Stimulated activated CD8-positive, alpha-beta memory T cell treated with anti-CD3 and anti-CD28 coated beads, Interleukin-15, amount 100 ng/mL, for 48 hours (primary cell): ENCODE data around the gene PPIL1.

Source experiments
- DNase-seq, 2 donors: peaks; one replicate each; pipeline ENCODE4 v3.0.0-alpha.2; 2020; ENCODE audit warnings: low read depth in 2 of 2

Gene PPIL1

GRCh38 chr6:36836111-36837021 is 38.2 kb downstream of the PPIL1 start:
- no peak for DNase-seq

- no peak for DNase-seq
These were observed 39.8 kb downstream of the PPIL1 start for GRCh38 chr6:36834576-36835341.

- no peak for DNase-seq
These were observed 41.3 kb downstream of the PPIL1 start for GRCh38 chr6:36833182-36833789.

GRCh38 chr6:36832313-36832712 is 42.3 kb downstream of the PPIL1 start:
- DNase-seq, result no peak

GRCh38 chr6:36830577-36830976 is 44.0 kb downstream of the PPIL1 start:
- no peak for DNase-seq

GRCh38 chr6:36829919-36830544 is 44.6 kb downstream of the PPIL1 start:
- no peak for DNase-seq

- DNase-seq, result peak in 1 of 2 donors; percentile 20
These were observed 47.1 kb downstream of the PPIL1 start for GRCh38 chr6:36827261-36828079.

- DNase-seq, result no peak
These were observed 47.9 kb downstream of the PPIL1 start for GRCh38 chr6:36826520-36827227.

- no peak for DNase-seq
These were observed 48.6 kb downstream of the PPIL1 start for GRCh38 chr6:36825994-36826393.

- DNase-seq, result no peak
These were observed 49.2 kb downstream of the PPIL1 start for GRCh38 chr6:36825452-36825851.

GRCh38 chr6:36824253-36824652 is 50.4 kb downstream of the PPIL1 start:
- DNase-seq, result no peak

GRCh38 chr6:36823421-36824096 is 51.0 kb downstream of the PPIL1 start:
- no peak for DNase-seq

- no peak for DNase-seq
These were observed 51.9 kb downstream of the PPIL1 start for GRCh38 chr6:36822506-36823269.

GRCh38 chr6:36821581-36822335 is 52.8 kb downstream of the PPIL1 start:
- DNase-seq, result no peak

- DNase-seq, result no peak
These were observed 53.7 kb downstream of the PPIL1 start for GRCh38 chr6:36820700-36821580.

GRCh38 chr6:36818756-36819155 is 55.8 kb downstream of the PPIL1 start:
- DNase-seq, result no peak

- no peak for DNase-seq
These were observed 56.8 kb downstream of the PPIL1 start for GRCh38 chr6:36817847-36818246.
